Mesendoderm (in vitro differentiated cells): Measurements from ENCODE around the gene TCAIM.

Experiments
- DNase-seq: peaks from one replicate; pipeline ENCODE4 v3.0.0; 2013
- H2AK5ac ChIP-seq: 2 replicates; pipeline ENCODE4 v1.6.1; 2013; ENCODE audit warnings: low read length, inconsistent platforms
- H2BK120ac ChIP-seq: 2 replicates; pipeline ENCODE4 v1.6.1; 2013; ENCODE audit warnings: low read depth, mild to moderate bottlenecking, low read length, moderate library complexity, mixed read lengths
- H2BK15ac ChIP-seq: replicated peaks from 2 replicates; pipeline ENCODE4 v1.6.1; 2013; ENCODE audit warnings: low read depth, mild to moderate bottlenecking, moderate library complexity
- H2BK5ac ChIP-seq: 2 replicates; pipeline ENCODE4 v1.6.1; 2013; ENCODE audit warnings: low read length, inconsistent platforms
- H3K18ac ChIP-seq: 2 replicates; pipeline ENCODE4 v1.6.1; 2013; ENCODE audit warnings: mild to moderate bottlenecking, low read length, mixed read lengths
- H3K23ac ChIP-seq: one replicate; pipeline ENCODE4 v1.6.1; 2013; ENCODE audit warnings: low read length
- H3K27ac ChIP-seq: 2 replicates; pipeline ENCODE4 v1.5.1; 2013; ENCODE audit warnings: low read depth, mild to moderate bottlenecking, inconsistent platforms, low read length, moderate library complexity
- H3K27me3 ChIP-seq: 2 replicates; pipeline ENCODE4 v1.6.1; 2013; ENCODE audit warnings: low read length, control low read depth, mild to moderate bottlenecking, inconsistent platforms; ENCODE audit not compliant: insufficient read depth, poor library complexity
- H3K36me3 ChIP-seq: 2 replicates; pipeline ENCODE4 v1.6.1; 2013; ENCODE audit warnings: low read length, inconsistent platforms; ENCODE audit not compliant: control insufficient read depth, insufficient read depth
- H3K4ac ChIP-seq: one replicate; pipeline ENCODE4 v1.6.1; 2013; ENCODE audit warnings: low read depth, mild to moderate bottlenecking, low read length, moderate library complexity
- H3K4me1 ChIP-seq: 2 replicates; pipeline ENCODE4 v1.6.1; 2013; ENCODE audit warnings: low read depth, low read length, inconsistent platforms; ENCODE audit not compliant: control insufficient read depth
- H3K4me2 ChIP-seq: 2 replicates; pipeline ENCODE4 v1.6.1; 2013; ENCODE audit warnings: low read length
- H3K4me3 ChIP-seq: 2 replicates; pipeline ENCODE4 v1.5.1; 2013; ENCODE audit warnings: mild to moderate bottlenecking, low read length
- H3K56ac ChIP-seq: one replicate; pipeline ENCODE4 v1.6.1; 2013; ENCODE audit warnings: low read length
- H3K79me1 ChIP-seq: 2 replicates; pipeline ENCODE4 v1.6.1; 2013; ENCODE audit warnings: low read length, inconsistent platforms
- H3K79me2 ChIP-seq: 2 replicates; pipeline ENCODE4 v1.6.1; 2013; ENCODE audit warnings: mild to moderate bottlenecking, low read length; ENCODE audit not compliant: control insufficient read depth, insufficient read depth
- H3K9ac ChIP-seq: 2 replicates; pipeline ENCODE4 v1.6.1; 2013; ENCODE audit warnings: low read length, inconsistent platforms
- H4K5ac ChIP-seq: one replicate; pipeline ENCODE4 v1.6.1; 2013; ENCODE audit warnings: low read length
- H4K8ac ChIP-seq: one replicate; pipeline ENCODE4 v1.6.1; 2013; ENCODE audit warnings: low read depth, mild to moderate bottlenecking, control low read depth, low read length, moderate library complexity
- WGBS: extraction: QIAGEN DNeasy Blood & Tissue Kit; methylation state at CpG from one replicate; pipeline ENCODE4 v1.1.7; 2013; ENCODE audit warnings: low lambda C conversion rate, missing lambda C conversion rate; ENCODE audit not compliant: insufficient coverage; ENCODE audit errors: extremely low coverage; 5-methylcytosine and 5-hydroxymethylcytosine counted together

TCAIM gene

GRCh38 chr3:44420676-44421075 is 82.1 kb downstream of the TCAIM start:
- Histone ChIP-seq H4K8ac (no peak overlapping the region), H3K27me3 (no peaks in the 10 kb centered on the region), H3K4me3 (no peak overlapping the region), H2BK120ac (no peak overlapping the region), H3K9ac (no peak overlapping the region), H3K4ac (no peak overlapping the region), H2BK15ac (no peak overlapping the region), H3K4me1 (no peaks in the 10 kb centered on the region), H2AK5ac (no peak overlapping the region), H3K79me2 (no peaks in the 10 kb centered on the region), H3K18ac (no peak overlapping the region), H3K4me2 (no peak overlapping the region), H3K27ac (no peak overlapping the region), H4K5ac (no peak overlapping the region), H3K36me3 (no peaks in the 10 kb centered on the region), H3K23ac (no peak overlapping the region), H3K79me1 (no peaks in the 10 kb centered on the region), H2BK5ac (no peak overlapping the region), H3K56ac (no peak overlapping the region)
- no CpG with 5 or more reads among the region's 1 CpG for WGBS
- no peak for DNase-seq

DNA sequence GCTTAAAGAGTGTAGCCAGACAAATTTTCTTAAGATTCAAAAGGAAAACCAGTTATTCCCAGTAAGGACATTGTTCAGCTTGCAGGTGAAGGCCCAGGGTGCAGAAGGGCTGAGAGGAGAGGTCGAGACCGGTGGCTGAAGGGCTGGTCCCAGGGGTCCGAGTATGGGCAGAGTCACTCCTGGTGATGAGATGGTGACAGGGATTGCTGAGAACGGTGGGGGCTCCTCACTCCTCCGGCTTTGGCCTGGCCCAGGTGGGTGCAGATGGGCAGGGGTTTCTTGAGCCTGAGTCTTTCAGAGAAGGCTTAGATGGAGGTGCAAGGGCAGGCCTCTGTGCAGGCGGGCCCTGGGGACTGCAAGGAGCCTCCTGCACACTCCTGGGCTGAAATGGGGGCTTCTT is 82.7 kb downstream of the TCAIM start:
- Histone ChIP-seq H3K23ac (no peak overlapping the region), H3K9ac (no peak overlapping the region), H3K4me2 (no peak overlapping the region), H4K8ac (no peak overlapping the region), H3K4me1 (no peaks in the 10 kb centered on the region), H3K4ac (no peak overlapping the region), H3K36me3 (no peaks in the 10 kb centered on the region), H2BK120ac (no peak overlapping the region), H3K79me2 (no peaks in the 10 kb centered on the region), H2BK5ac (no peak overlapping the region), H3K27ac (no peak overlapping the region), H4K5ac (no peak overlapping the region), H3K4me3 (no peak overlapping the region), H3K79me1 (no peaks in the 10 kb centered on the region), H3K27me3 (no peaks in the 10 kb centered on the region), H2BK15ac (no peak overlapping the region), H3K56ac (no peak overlapping the region), H2AK5ac (no peak overlapping the region), H3K18ac (no peak overlapping the region)
- DNase-seq = no peak
- WGBS = no CpG with 5 or more reads among the region's 6 CpGs

DNA sequence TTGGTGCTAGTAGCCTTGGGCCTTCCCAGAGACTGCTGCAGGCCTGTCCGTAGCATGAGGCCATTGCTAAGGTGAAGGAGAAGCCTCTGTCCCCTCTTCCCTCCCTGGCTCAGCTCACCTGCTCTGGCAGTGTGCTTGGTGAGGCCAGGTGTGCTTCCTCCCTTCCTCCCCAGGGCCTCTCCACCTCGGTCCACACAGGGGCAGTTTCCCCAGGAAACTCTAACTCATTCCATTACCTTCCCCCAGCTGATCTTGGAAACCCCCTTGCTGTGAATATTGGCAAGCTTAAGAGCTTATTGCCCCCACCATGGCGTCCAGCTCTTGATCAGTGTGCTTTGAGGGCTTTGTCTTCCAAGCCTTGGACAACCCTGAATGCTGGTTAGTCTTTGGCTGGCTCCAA is 86.2 kb downstream of the TCAIM start:
- Histone ChIP-seq H3K79me1 (no peaks in the 10 kb centered on the region), H3K79me2 (no peaks in the 10 kb centered on the region), H3K36me3 (no peaks in the 10 kb centered on the region), H3K4me2 (no peak overlapping the region), H3K27ac (no peak overlapping the region), H3K18ac (no peak overlapping the region), H2BK120ac (no peak overlapping the region), H4K8ac (no peak overlapping the region), H3K23ac (no peak overlapping the region), H3K56ac (no peak overlapping the region), H2BK5ac (no peak overlapping the region), H3K9ac (no peak overlapping the region), H3K4me1 (no peaks in the 10 kb centered on the region), H2AK5ac (no peak overlapping the region), H4K5ac (no peak overlapping the region), H3K4ac (no peak overlapping the region), H2BK15ac (no peak overlapping the region), H3K27me3 (no peaks in the 10 kb centered on the region), H3K4me3 (no peak overlapping the region)
- WGBS = no CpG with 5 or more reads among the region's 3 CpGs
- DNase-seq = no peak

DNA sequence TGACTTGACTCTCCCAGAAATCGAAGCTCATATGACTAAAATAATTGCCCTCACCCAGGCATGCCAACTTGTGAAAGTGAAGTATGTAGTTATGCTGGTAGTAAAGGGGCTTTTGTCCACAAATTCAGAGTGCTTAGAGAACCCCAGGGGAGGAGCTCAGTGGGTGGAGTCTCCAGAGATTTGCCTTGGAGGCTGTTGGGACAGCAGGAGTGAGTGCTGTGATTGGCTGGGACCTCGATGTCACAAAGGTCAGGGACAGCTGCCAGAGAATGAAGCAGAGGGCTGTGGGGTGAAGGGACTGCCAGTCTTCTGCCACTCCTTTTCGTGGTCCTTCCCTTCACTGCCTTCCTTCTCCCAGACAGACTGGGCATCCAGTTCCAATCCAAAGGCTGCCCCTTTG is 89.1 kb downstream of the TCAIM start:
- Histone ChIP-seq H3K56ac (no peak overlapping the region), H3K18ac (no peak overlapping the region), H3K4me2 (no peak overlapping the region), H3K36me3 (no peaks in the 10 kb centered on the region), H3K79me1 (no peaks in the 10 kb centered on the region), H3K27ac (no peak overlapping the region), H3K79me2 (no peaks in the 10 kb centered on the region), H3K23ac (no peak overlapping the region), H3K4ac (no peak overlapping the region), H4K8ac (no peak overlapping the region), H3K4me3 (no peak overlapping the region), H2BK5ac (no peak overlapping the region), H3K9ac (no peak overlapping the region), H3K4me1 (no peaks in the 10 kb centered on the region), H2AK5ac (no peak overlapping the region), H2BK120ac (no peak overlapping the region), H3K27me3 (no peaks in the 10 kb centered on the region), H2BK15ac (no peak overlapping the region), H4K5ac (no peak overlapping the region)
- peak; percentile 15 for DNase-seq
- WGBS = no CpG with 5 or more reads among the region's 3 CpGs

- Histone ChIP-seq H2BK120ac (no peak overlapping the region), H3K9ac (no peak overlapping the region), H2BK5ac (no peak overlapping the region), H3K4me2 (no peak overlapping the region), H3K23ac (no peak overlapping the region), H4K8ac (no peak overlapping the region), H3K79me2 (no peaks in the 10 kb centered on the region), H3K27ac (no peak overlapping the region), H3K4ac (no peak overlapping the region), H2BK15ac (no peak overlapping the region), H2AK5ac (no peak overlapping the region), H3K4me1 (no peaks in the 10 kb centered on the region), H3K4me3 (no peak overlapping the region), H3K36me3 (no peaks in the 10 kb centered on the region), H3K79me1 (no peaks in the 10 kb centered on the region), H3K56ac (no peak overlapping the region), H3K27me3 (no peaks in the 10 kb centered on the region), H4K5ac (no peak overlapping the region), H3K18ac (no peak overlapping the region)
- no CpG with 5 or more reads among the region's 7 CpGs for WGBS
- no peak for DNase-seq
Observed at GRCh38 chr3:44428910-44429309, 90.3 kb downstream of the TCAIM start.

DNA sequence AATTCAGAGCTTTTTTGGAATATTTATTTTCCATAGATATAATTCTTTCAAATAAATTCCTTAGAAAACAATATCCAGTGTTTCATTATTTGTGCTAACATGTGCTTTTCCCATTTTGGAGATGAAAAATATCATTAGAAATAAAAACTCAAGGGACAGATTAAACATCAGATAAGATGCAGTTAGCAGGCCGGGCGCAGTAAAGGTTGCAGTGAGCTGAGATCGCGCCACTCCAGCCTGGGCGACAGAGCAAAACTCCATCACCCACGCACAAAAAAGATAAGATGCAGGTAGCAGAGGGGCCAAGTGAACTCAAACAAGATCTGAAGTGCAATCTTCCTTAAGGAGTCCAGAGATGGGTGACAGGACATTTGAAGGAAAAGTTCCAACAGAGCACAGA is 90.9 kb downstream of the TCAIM start:
- Histone ChIP-seq H3K27me3 (no peaks in the 10 kb centered on the region), H3K36me3 (no peaks in the 10 kb centered on the region), H3K18ac (no peak overlapping the region), H4K8ac (no peak overlapping the region), H3K9ac (no peak overlapping the region), H2AK5ac (no peak overlapping the region), H3K4me3 (no peak overlapping the region), H4K5ac (no peak overlapping the region), H3K23ac (no peak overlapping the region), H3K4ac (no peak overlapping the region), H3K4me2 (no peak overlapping the region), H3K27ac (no peak overlapping the region), H3K56ac (no peak overlapping the region), H3K79me1 (no peaks in the 10 kb centered on the region), H2BK5ac (no peak overlapping the region), H3K79me2 (no peaks in the 10 kb centered on the region), H2BK15ac (no peak overlapping the region), H2BK120ac (no peak overlapping the region), H3K4me1 (no peaks in the 10 kb centered on the region)
- no CpG with 5 or more reads among the region's 6 CpGs for WGBS
- DNase-seq = no peak
